CD14-positive monocyte (primary cell): ENCODE results near the gene SCN3B. TPM values are rescaled to one million over a fixed set of nuclear protein-coding genes. Genes with fewer than 3 reads are reported as not detected.

ENCODE experiments used
- DNase-seq, 3 donors: peaks; one replicate each; pipeline ENCODE4 v3.0.0-alpha.2; 2011 to 2022
- H2AFZ ChIP-seq: 2 replicates; pipeline ENCODE4 v1.6.0; 2012; ENCODE audit warnings: mild to moderate bottlenecking, low read depth, low read length, inconsistent platforms; ENCODE audit not compliant: insufficient read depth, poor library complexity, severe bottlenecking
- H3K27ac ChIP-seq, 2 donors: 1 replicate in 1 of 2; 2 replicates in 1 of 2; pipeline ENCODE4 v1.5.1; 2012 to 2013; ENCODE audit warnings: low read length in 2 of 2, control low read depth in 1 of 2, inconsistent platforms in 1 of 2, low read depth in 1 of 2, mild to moderate bottlenecking in 1 of 2
- H3K27me3 ChIP-seq, 2 donors: one replicate each; pipeline versions ENCODE4 v1.6.0 to v1.6.1; 2011 to 2013; ENCODE audit warnings: low read length in 2 of 2; ENCODE audit not compliant: control insufficient read depth in 2 of 2, insufficient read depth in 2 of 2
- H3K36me3 ChIP-seq, 2 donors: replicated peaks in 1 of 2; 1 replicate in 1 of 2; 2 replicates in 1 of 2; pipeline versions ENCODE4 v1.5.1 to v1.6.1; 2012 to 2013; ENCODE audit warnings: low read length in 2 of 2, control low read depth in 1 of 2, inconsistent platforms in 1 of 2, mild to moderate bottlenecking in 1 of 2; ENCODE audit not compliant: insufficient read depth in 2 of 2, control insufficient read depth in 1 of 2
- H3K4me1 ChIP-seq, 2 donors: 1 replicate in 1 of 2; 2 replicates in 1 of 2; pipeline versions ENCODE4 v1.5.1 to v1.6.1; 2012 to 2013; ENCODE audit warnings: low read length in 2 of 2, control low read depth in 1 of 2, inconsistent platforms in 1 of 2, mild to moderate bottlenecking in 1 of 2, moderate library complexity in 1 of 2; ENCODE audit not compliant: insufficient read depth in 2 of 2, control insufficient read depth in 1 of 2
- H3K4me2 ChIP-seq: replicated peaks from 2 replicates; pipeline ENCODE3; 2012; ENCODE audit warnings: low read length, moderate library complexity, mild to moderate bottlenecking; ENCODE audit not compliant: poor library complexity, severe bottlenecking; ENCODE audit errors: extremely low read depth
- H3K4me3 ChIP-seq, 3 experiments: fragments of 200-600 bp in 1 of 3; sonication (generic) in 1 of 3; replicated peaks in 1 of 3; 1 replicate in 2 of 3; 2 replicates in 1 of 3; pipeline ENCODE4 v1.5.1; 2011 to 2013; ENCODE audit warnings: low read length in 3 of 3, mild to moderate bottlenecking in 3 of 3, control low read depth in 2 of 3, low read depth in 2 of 3, inconsistent platforms in 1 of 3, moderate library complexity in 1 of 3
- H3K79me2 ChIP-seq: 2 replicates; pipeline ENCODE4 v1.6.0; 2012; ENCODE audit warnings: mild to moderate bottlenecking, control low read depth, inconsistent platforms, low read length, moderate library complexity; ENCODE audit not compliant: insufficient read depth
- H3K9ac ChIP-seq: 2 replicates; pipeline ENCODE4 v1.6.0; 2017; ENCODE audit warnings: low read length, mild to moderate bottlenecking; ENCODE audit not compliant: insufficient read depth, poor library complexity, severe bottlenecking
- H3K9me3 ChIP-seq, 2 donors: replicated peaks in 1 of 2; 1 replicate in 1 of 2; 2 replicates in 1 of 2; pipeline versions ENCODE4 v1.5.1 to v1.6.1; 2012 to 2013; ENCODE audit warnings: low read length in 2 of 2, control low read depth in 1 of 2; ENCODE audit not compliant: control insufficient read depth in 1 of 2, insufficient read depth in 1 of 2
- H4K20me1 ChIP-seq: 2 replicates; pipeline ENCODE4 v1.6.0; 2012; ENCODE audit warnings: mild to moderate bottlenecking, low read length, control low read depth, moderate library complexity; ENCODE audit not compliant: insufficient read depth
- H3K27ac Mint-ChIP-seq, 7 donors: one replicate each; pipeline ENCODE4 v1.8.0; 2020; ENCODE audit warnings: mild to moderate bottlenecking in 7 of 7, mixed read lengths in 7 of 7, moderate library complexity in 6 of 7, inconsistent platforms in 2 of 7
- H3K27me3 Mint-ChIP-seq, 3 donors: one replicate each; pipeline ENCODE4 v1.8.0; 2021 to 2022; ENCODE audit warnings: low read depth in 3 of 3, mild to moderate bottlenecking in 3 of 3, mixed read lengths in 3 of 3, moderate library complexity in 3 of 3, inconsistent platforms in 1 of 3
- H3K36me3 Mint-ChIP-seq, 2 donors: one replicate each; pipeline ENCODE4 v1.8.0; 2020; ENCODE audit warnings: mixed read lengths in 2 of 2, inconsistent platforms in 1 of 2, mild to moderate bottlenecking in 1 of 2
- H3K4me1 Mint-ChIP-seq: one replicate; pipeline ENCODE4 v1.8.0; 2020; ENCODE audit warnings: mild to moderate bottlenecking, mixed read lengths
- H3K4me3 Mint-ChIP-seq, 2 donors: one replicate each; pipeline ENCODE4 v1.8.0; 2020; ENCODE audit warnings: mild to moderate bottlenecking in 2 of 2, mixed read lengths in 2 of 2, moderate library complexity in 1 of 2
- H3K9me3 Mint-ChIP-seq, 7 donors: one replicate each; pipeline ENCODE4 v1.8.0; 2020 to 2022; ENCODE audit warnings: mixed read lengths in 7 of 7, mild to moderate bottlenecking in 6 of 7, moderate library complexity in 6 of 7, inconsistent platforms in 2 of 7
- CTCF ChIP-seq: fragments of 200-600 bp; IDR thresholded peaks from one replicate; pipeline ENCODE4 v1.8.0; 2022; ENCODE audit warnings: antibody characterized with exemption, mild to moderate bottlenecking
- WGBS: methylation state at CpG from one replicate; pipeline ENCODE4 v1.1.5; 2013; ENCODE audit warnings: missing lambda C conversion rate; ENCODE audit not compliant: insufficient coverage; 5-methylcytosine and 5-hydroxymethylcytosine counted together
- intact Hi-C, 2 donors: fragments of 100-400 bp; cut with micrococcal nuclease; formaldehyde crosslinking; loops; one replicate each; pipeline versions ENCODE4 v1.15.0 to v1.15.1; 2023
- polyA plus RNA-seq, 3 donors: library from polyadenylated mRNA; depleted of rRNA in 1 of 3; unstranded in 2 of 3; stranded (reverse) in 1 of 3; fragments of 300-500 nt in 2 of 3; fragments of >200 nt in 1 of 3; fragmentation: Illumina TruSeq in 2 of 3; gene quantifications; 1 replicate in 2 of 3; 2 replicates in 1 of 3; pipeline ENCODE4 v1.2.3, GENCODE V29; 2012 to 2021

The SCN3B gene
- polyA plus RNA-seq, 3 donors = not detected

GRCh38 chr11:123597859-123598258 is 56.6 kb downstream of the SCN3B start:
- no peaks in the 10 kb centered on the region for H3K79me2 ChIP-seq
- H3K4me3 ChIP-seq = no peak overlapping the region
- no peaks in the 10 kb centered on the region for H3K27me3 ChIP-seq
- Mint-ChIP-seq H3K4me1 (no peaks in the 10 kb centered on the region), H3K27me3 (peaks cover 0 to 2% (median 0%) of the 10 kb centered on the region in 3 donors), H3K36me3 (peaks cover 68 to 82% of the 10 kb centered on the region in 2 donors), H3K9me3 (no peaks in the 10 kb centered on the region), H3K27ac (no peak overlapping the region), H3K4me3 (no peak overlapping the region)
- peaks cover 82 to 96% of the 10 kb centered on the region in 2 donors for H3K36me3 ChIP-seq
- H3K27ac ChIP-seq = no peak overlapping the region
- WGBS = no CpG with 5 or more reads among the region's 2 CpGs
- H3K4me1 ChIP-seq = no peaks in the 10 kb centered on the region
- TF ChIP-seq CTCF = no peak
- intact Hi-C loops = no loop called here
- no peak overlapping the region for H3K9ac ChIP-seq
- no peaks in the 10 kb centered on the region for H3K9me3 ChIP-seq
- no peak overlapping the region for H3K4me2 ChIP-seq
- no peaks in the 10 kb centered on the region for H4K20me1 ChIP-seq
- no peak overlapping the region for H2AFZ ChIP-seq
- DNase-seq = no peak

GRCh38 chr11:123594921-123595320 is 59.5 kb downstream of the SCN3B start:
- Histone ChIP-seq H3K27me3 (no peaks in the 10 kb centered on the region), H3K79me2 (no peaks in the 10 kb centered on the region), H3K9ac (no peak overlapping the region), H3K4me3 (no peak overlapping the region), H3K9me3 (no peaks in the 10 kb centered on the region), H3K36me3 (peaks cover 69 to 90% of the 10 kb centered on the region in 2 donors), H3K4me2 (no peak overlapping the region), H2AFZ (no peak overlapping the region), H3K4me1 (no peaks in the 10 kb centered on the region), H4K20me1 (no peaks in the 10 kb centered on the region), H3K27ac (no peak overlapping the region)
- Mint-ChIP-seq H3K36me3 (peaks cover 62 to 77% of the 10 kb centered on the region in 2 donors), H3K4me1 (peaks cover 3% of the 10 kb centered on the region), H3K27me3 (no peaks in the 10 kb centered on the region), H3K27ac (peak overlapping the region in 1 of 7 donors; percentile 42), H3K9me3 (no peaks in the 10 kb centered on the region), H3K4me3 (no peak overlapping the region)
- DNase-seq = no peak
- WGBS = no CpG with 5 or more reads among the region's 4 CpGs
- no peak for TF ChIP-seq CTCF
- intact Hi-C loops = no loop called here
